Gastroesophageal sphincter (tissue), 4 donors: Measurements from ENCODE around the gene NDFIP2. TPM values are rescaled to one million over a fixed set of nuclear protein-coding genes. Genes with fewer than 3 reads are reported as not detected.

ENCODE experiments used
- ATAC-seq: fragments of 150-250 bp; one replicate; pipeline ENCODE4 v1.9.1; 2016; ENCODE audit warnings: mild to moderate bottlenecking, moderate library complexity
- H3K27ac ChIP-seq, 4 donors: fragments of 200-600 bp; sonication (generic) in 3 of 4; 1 replicate in 3 of 4; 2 replicates in 1 of 4; pipeline ENCODE4 v1.5.1; 2016 to 2019
- H3K27me3 ChIP-seq: fragments of 200-600 bp; sonication (generic); one replicate; pipeline ENCODE4 v1.5.1; 2019
- H3K36me3 ChIP-seq, 2 donors: fragments of 200-600 bp; sonication (generic); one replicate each; pipeline ENCODE4 v1.5.1; 2019; ENCODE audit warnings: control low read depth in 1 of 2
- H3K4me1 ChIP-seq, 3 donors: fragments of 200-600 bp; sonication (generic); 1 replicate in 2 of 3; 2 replicates in 1 of 3; pipeline ENCODE4 v1.5.1; 2016 to 2019; ENCODE audit warnings: control low read depth in 2 of 3
- H3K4me3 ChIP-seq, 2 donors: fragments of 200-600 bp; sonication (generic); one replicate each; pipeline ENCODE4 v1.5.1; 2019; ENCODE audit warnings: mild to moderate bottlenecking in 1 of 2, moderate library complexity in 1 of 2
- H3K9me3 ChIP-seq, 3 donors: fragments of 200-600 bp; sonication (generic); one replicate each; pipeline ENCODE4 v1.5.1; 2017 to 2019; ENCODE audit warnings: control low read depth in 2 of 3
- CTCF ChIP-seq, 4 experiments: fragments of 200-600 bp in 2 of 4; fragments of 450-650 bp in 2 of 4; sonication (generic) in 1 of 4; IDR thresholded peaks; one replicate each; pipeline ENCODE4 v1.5.1; 2017 to 2019; ENCODE audit warnings: antibody characterized with exemption in 4 of 4, mild to moderate bottlenecking in 2 of 4, moderate library complexity in 2 of 4
- EP300 ChIP-seq: sonication (generic); formaldehyde crosslinking; IDR thresholded peaks from one replicate; pipeline ENCODE4 v1.6.1; 2017; ENCODE audit warnings: antibody characterized with exemption, mild to moderate bottlenecking
- POLR2A ChIP-seq, 2 donors: fragments of 450-650 bp; IDR thresholded peaks; one replicate each; pipeline ENCODE4 v1.6.1; 2017; ENCODE audit warnings: antibody characterized with exemption in 2 of 2, mild to moderate bottlenecking in 2 of 2, moderate library complexity in 1 of 2
- POLR2AphosphoS5 ChIP-seq: sonication (generic); formaldehyde crosslinking; IDR thresholded peaks from one replicate; pipeline ENCODE4 v1.6.1; 2017; ENCODE audit warnings: antibody characterized with exemption
- WGBS, 2 donors: methylation state at CpG; one replicate each; pipeline ENCODE4 v1.1.5; 2018; ENCODE audit warnings: low coverage in 1 of 2; 5-methylcytosine and 5-hydroxymethylcytosine counted together
- total RNA-seq, 4 donors: library from RNA; depleted of rRNA; stranded (reverse); fragments of >200 nt; gene quantifications; one replicate each; pipeline ENCODE4 v1.1.0, GENCODE V29; 2016

Gene NDFIP2
- total RNA-seq, 4 donors from 2014 or later = 6.9 to 21.6 (median 10.7) TPM

DNA sequence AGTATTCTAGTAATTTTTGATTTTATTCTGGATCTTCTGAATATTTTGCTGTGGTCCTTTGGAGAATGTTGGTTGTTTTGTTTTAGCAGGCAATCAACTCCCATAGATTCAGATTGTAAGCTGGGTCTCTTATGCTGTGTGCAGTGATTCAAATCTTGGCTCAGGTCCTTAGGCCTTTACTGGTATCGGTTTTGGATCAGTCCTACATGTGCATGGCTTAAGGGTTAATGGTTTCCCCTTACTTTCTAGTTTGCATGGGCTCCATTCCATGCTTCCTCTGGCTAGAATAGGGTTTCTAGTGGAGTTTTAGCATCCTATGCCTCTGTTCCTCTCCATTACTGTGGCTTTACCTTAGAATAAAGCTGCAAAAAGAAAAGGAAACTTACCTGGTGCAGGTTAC lies 16.1 kb downstream of the NDFIP2 start:
- no peaks in the 10 kb centered on the region for H3K9me3 ChIP-seq
- no peak for TF ChIP-seq EP300
- no peak for TF ChIP-seq CTCF (IDR thresholded peaks at IDR 0.05)
- TF ChIP-seq POLR2AphosphoS5 = no peak
- TF ChIP-seq POLR2A (IDR thresholded peaks at IDR 0.05) = no peak
- H3K27ac ChIP-seq = no peak overlapping the region
- WGBS, 2 donors = 89% methylated on average over 1 of the region's 1 CpG; no CpG with 5 or more reads in 1 of the 2 donors
- ATAC-seq = no peak
- no peaks in the 10 kb centered on the region for H3K36me3 ChIP-seq
- H3K27me3 ChIP-seq = no peaks in the 10 kb centered on the region
- H3K4me3 ChIP-seq = no peak overlapping the region
- peaks cover 0 to 9% (median 0%) of the 10 kb centered on the region in 3 donors for H3K4me1 ChIP-seq

- Histone ChIP-seq H3K9me3 (no peaks in the 10 kb centered on the region), H3K27ac (no peak overlapping the region), H3K4me3 (no peak overlapping the region), H3K4me1 (peaks cover 0 to 2% (median 0%) of the 10 kb centered on the region in 3 donors), H3K27me3 (no peaks in the 10 kb centered on the region), H3K36me3 (no peaks in the 10 kb centered on the region)
- TF ChIP-seq CTCF (IDR thresholded peaks at IDR 0.05) = no peak
- TF ChIP-seq POLR2A (IDR thresholded peaks at IDR 0.05) = no peak
- no peak for TF ChIP-seq EP300
- no peak for TF ChIP-seq POLR2AphosphoS5
- no peak for ATAC-seq
- WGBS, 2 donors = 88 to 100% methylated on average over 1 of the region's 1 CpG
Measured at GRCh38 chr13:79497852-79498251, 16.9 kb downstream of the NDFIP2 start.

DNA sequence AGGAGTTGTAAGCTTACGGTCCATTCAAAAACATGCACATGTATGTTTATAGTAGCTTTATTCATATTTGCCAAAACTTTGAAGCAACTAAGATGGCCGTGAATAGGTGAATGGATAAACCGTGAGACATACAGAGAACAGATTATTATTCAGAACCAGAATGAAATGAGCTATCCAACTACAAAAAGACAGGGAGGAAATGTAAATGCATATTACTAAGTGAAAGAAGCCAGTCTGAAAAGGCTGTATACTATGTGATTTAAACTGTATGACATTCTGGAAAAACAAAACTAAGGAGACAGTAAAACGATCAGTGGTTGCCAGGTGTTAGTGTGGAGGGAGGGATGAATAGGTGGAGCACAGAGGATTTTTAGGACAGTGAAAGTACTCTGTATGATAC lies 19.9 kb downstream of the NDFIP2 start:
- Histone ChIP-seq H3K4me1 (no peaks in the 10 kb centered on the region), H3K4me3 (no peak overlapping the region), H3K9me3 (no peaks in the 10 kb centered on the region), H3K36me3 (no peaks in the 10 kb centered on the region), H3K27ac (no peak overlapping the region), H3K27me3 (no peaks in the 10 kb centered on the region)
- 85 to 97% methylated on average over 4 of the region's 4 CpGs for WGBS, 2 donors
- ATAC-seq = no peak
- TF ChIP-seq EP300 = no peak
- TF ChIP-seq POLR2A (IDR thresholded peaks at IDR 0.05) = no peak
- TF ChIP-seq CTCF (IDR thresholded peaks at IDR 0.05) = no peak
- no peak for TF ChIP-seq POLR2AphosphoS5

DNA sequence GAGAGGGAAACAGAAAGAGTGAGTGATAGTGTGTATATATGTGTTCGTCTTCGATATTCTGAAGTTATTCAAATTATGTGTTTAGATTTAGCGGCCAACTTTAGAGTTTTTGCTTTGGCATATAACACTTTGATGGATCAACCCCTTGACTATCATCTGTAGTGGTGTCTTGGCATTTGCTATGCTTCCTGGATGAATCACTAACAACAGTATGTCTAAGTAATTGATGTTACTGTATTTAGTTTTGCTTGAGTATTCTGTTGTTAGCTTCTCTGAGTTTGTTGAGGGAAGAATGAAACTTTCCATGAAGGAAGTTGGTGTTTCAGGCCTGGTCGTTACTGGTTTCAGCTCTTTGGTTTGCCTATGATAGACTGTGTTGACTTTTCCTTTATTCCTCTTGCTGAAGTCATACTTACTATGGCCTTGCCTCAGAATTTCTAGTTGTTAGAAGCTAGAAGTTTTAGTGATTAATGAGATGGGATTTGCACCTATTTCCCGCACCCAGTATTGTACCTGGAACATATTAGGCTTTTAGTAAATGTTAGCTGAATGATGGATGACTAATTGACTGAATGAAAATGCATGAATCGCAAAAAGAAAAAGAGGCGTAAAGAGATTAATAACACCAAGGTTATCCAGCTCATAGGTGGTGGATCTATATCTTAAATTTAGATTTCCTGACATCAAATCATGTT lies 20.7 kb downstream of the NDFIP2 start:
- no peaks in the 10 kb centered on the region for H3K4me1 ChIP-seq

More for the DNA sequence above, 20.7 kb downstream of the NDFIP2 start:
- Histone ChIP-seq H3K9me3 (no peaks in the 10 kb centered on the region), H3K36me3 (no peaks in the 10 kb centered on the region), H3K4me3 (no peak overlapping the region), H3K27ac (no peak overlapping the region), H3K27me3 (no peaks in the 10 kb centered on the region)
- ATAC-seq = no peak
- 78 to 89% methylated on average over 6 to 7 of the region's 7 CpGs for WGBS, 2 donors
- TF ChIP-seq EP300 (no peak), CTCF (IDR thresholded peaks at IDR 0.05) (no peak), POLR2AphosphoS5 (no peak), POLR2A (IDR thresholded peaks at IDR 0.05) (no peak)
